WTC11 (cell line): Measurements from ENCODE around the gene MREG.

Experiments
- SMAD4 ChIP-seq: sonication (generic); formaldehyde crosslinking; IDR thresholded peaks from 2 replicates; pipeline ENCODE4 v1.8.0; 2022; ENCODE audit warnings: mild to moderate bottlenecking, missing genetic modification reagents
- ZNF138 ChIP-seq: sonication (generic); formaldehyde crosslinking; conservative IDR thresholded peaks from 2 replicates; pipeline ENCODE4 v1.8.1; 2022; ENCODE audit warnings: mild to moderate bottlenecking, moderate library complexity, missing genetic modification reagents
- ZNF671 ChIP-seq: fragments of 250-450 bp; sonication (Bioruptor Pico); IDR thresholded peaks from 2 replicates; pipeline ENCODE4 v1.8.0; 2021; ENCODE audit warnings: mild to moderate bottlenecking
- TF ChIP-seq, protein P1 (sequence below): fragments of 200-600 bp; IDR thresholded peaks from 2 replicates; pipeline ENCODE4 v1.8.0; 2022; ENCODE audit warnings: antibody characterized with exemption
- TF ChIP-seq, protein P2 (sequence below): sonication (generic); formaldehyde crosslinking; IDR thresholded peaks from 2 replicates; pipeline ENCODE4 v1.8.0; 2022; ENCODE audit warnings: mild to moderate bottlenecking, missing genetic modification reagents

DNA sequence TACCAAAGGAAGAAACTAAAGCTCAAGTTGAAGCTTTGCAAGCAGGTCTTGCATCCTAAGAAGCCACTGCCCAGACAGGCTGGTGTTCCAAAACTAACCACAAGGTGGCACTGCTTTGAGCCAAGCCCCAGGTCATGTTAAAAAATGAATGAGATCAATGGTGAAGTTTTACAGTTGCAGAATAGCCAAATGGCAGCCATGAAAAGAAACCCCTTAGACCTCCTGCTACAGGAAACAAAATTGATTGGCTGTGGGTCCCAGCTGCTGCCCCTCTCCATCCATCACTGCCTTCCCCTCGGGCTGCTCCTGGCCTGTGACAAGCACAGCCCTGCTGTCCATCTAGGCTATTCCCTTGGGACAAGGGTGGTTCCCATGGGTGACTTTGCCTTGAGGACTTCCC is 20.7 kb upstream of the MREG start:
- no peak for TF ChIP-seq SMAD4 (CRISPR knock-in tag)
- TF ChIP-seq, protein P1, sequence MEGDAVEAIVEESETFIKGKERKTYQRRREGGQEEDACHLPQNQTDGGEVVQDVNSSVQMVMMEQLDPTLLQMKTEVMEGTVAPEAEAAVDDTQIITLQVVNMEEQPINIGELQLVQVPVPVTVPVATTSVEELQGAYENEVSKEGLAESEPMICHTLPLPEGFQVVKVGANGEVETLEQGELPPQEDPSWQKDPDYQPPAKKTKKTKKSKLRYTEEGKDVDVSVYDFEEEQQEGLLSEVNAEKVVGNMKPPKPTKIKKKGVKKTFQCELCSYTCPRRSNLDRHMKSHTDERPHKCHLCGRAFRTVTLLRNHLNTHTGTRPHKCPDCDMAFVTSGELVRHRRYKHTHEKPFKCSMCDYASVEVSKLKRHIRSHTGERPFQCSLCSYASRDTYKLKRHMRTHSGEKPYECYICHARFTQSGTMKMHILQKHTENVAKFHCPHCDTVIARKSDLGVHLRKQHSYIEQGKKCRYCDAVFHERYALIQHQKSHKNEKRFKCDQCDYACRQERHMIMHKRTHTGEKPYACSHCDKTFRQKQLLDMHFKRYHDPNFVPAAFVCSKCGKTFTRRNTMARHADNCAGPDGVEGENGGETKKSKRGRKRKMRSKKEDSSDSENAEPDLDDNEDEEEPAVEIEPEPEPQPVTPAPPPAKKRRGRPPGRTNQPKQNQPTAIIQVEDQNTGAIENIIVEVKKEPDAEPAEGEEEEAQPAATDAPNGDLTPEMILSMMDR: peak; percentile 94
- no peak for TF ChIP-seq ZNF138
- TF ChIP-seq ZNF671: no peak
- TF ChIP-seq, protein P2, sequence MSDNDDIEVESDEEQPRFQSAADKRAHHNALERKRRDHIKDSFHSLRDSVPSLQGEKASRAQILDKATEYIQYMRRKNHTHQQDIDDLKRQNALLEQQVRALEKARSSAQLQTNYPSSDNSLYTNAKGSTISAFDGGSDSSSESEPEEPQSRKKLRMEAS: no peak
